Activated naive CD4-positive, alpha-beta T cell treated with anti-CD3 and anti-CD28 coated beads, Interleukin-2, amount 50 U/mL, for 16 hours (primary cell): Measurements from ENCODE around the gene RASSF10.
"Not testable (repeated sequence)": the region's sequence is repeated elsewhere in the genome, so short reads cannot be mapped to it uniquely, and the experiment has no call there.

Experiments used
- DNase-seq: peaks from one replicate; pipeline ENCODE4 v3.0.0-alpha.2; 2020

The RASSF10 gene

GRCh38 chr11:13029872-13030271 is 20.8 kb downstream of the RASSF10 start:
- no peak for DNase-seq

GRCh38 chr11:13030857-13031256 is 21.7 kb downstream of the RASSF10 start:
- DNase-seq = no peak

- DNase-seq = no peak
Measured at GRCh38 chr11:13031349-13031748, 22.2 kb downstream of the RASSF10 start.

GRCh38 chr11:13033760-13034533 is 24.8 kb downstream of the RASSF10 start:
- DNase-seq = no peak

GRCh38 chr11:13035711-13036110 is 26.6 kb downstream of the RASSF10 start:
- no peak for DNase-seq

GRCh38 chr11:13036235-13036634 is 27.1 kb downstream of the RASSF10 start:
- no peak for DNase-seq

- no peak for DNase-seq
Measured at GRCh38 chr11:13038366-13038765, 29.2 kb downstream of the RASSF10 start.

GRCh38 chr11:13039126-13039525 is 30.0 kb downstream of the RASSF10 start:
- DNase-seq = no peak

GRCh38 chr11:13040969-13041561 is 31.9 kb downstream of the RASSF10 start:
- DNase-seq = no peak

GRCh38 chr11:13042873-13043342 is 33.8 kb downstream of the RASSF10 start:
- no peak for DNase-seq

- DNase-seq = no peak
Measured at GRCh38 chr11:13043912-13044628, 35.0 kb downstream of the RASSF10 start.

- not testable (repeated sequence) for DNase-seq
Measured at GRCh38 chr11:13045089-13045488, 36.0 kb downstream of the RASSF10 start.

GRCh38 chr11:13045734-13046133 is 36.6 kb downstream of the RASSF10 start:
- no peak for DNase-seq

- no peak for DNase-seq
Measured at GRCh38 chr11:13046637-13047570, 37.8 kb downstream of the RASSF10 start.

GRCh38 chr11:13047884-13048283 is 38.8 kb downstream of the RASSF10 start:
- no peak for DNase-seq

- DNase-seq = no peak
Measured at GRCh38 chr11:13051257-13051656, 42.1 kb downstream of the RASSF10 start.

GRCh38 chr11:13052130-13052571 is 43.0 kb downstream of the RASSF10 start:
- DNase-seq = no peak

- DNase-seq = no peak
Measured at GRCh38 chr11:13053255-13053917, 44.3 kb downstream of the RASSF10 start.

GRCh38 chr11:13054278-13054677 is 45.2 kb downstream of the RASSF10 start:
- DNase-seq = no peak

GRCh38 chr11:13055200-13055599 is 46.1 kb downstream of the RASSF10 start:
- DNase-seq = no peak

- DNase-seq = no peak
Measured at GRCh38 chr11:13061294-13061990, 52.3 kb downstream of the RASSF10 start.
